ENCODE measurements around the gene MYO16.

Gene MYO16

DNA sequence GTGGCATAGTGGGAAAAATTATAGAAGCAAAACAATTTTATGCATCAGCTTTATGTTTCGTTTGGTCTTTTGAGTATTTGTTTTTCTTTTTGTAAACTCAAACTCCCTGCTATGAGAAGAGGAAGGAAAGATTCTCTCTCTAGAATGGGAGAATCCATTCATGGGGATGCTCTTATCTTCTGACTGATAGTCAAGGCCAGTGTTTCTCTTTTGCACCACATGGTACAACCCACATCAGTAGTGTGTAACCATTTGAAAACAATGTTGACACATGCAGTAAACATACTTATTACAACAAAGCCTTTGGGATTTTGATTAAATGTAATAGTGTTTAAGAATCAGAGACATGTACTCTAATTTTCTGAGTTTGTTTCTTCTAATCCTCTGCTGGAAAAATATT, 490.5 kb downstream of the MYO16 start:
- TF ChIP-seq, protein P1, sequence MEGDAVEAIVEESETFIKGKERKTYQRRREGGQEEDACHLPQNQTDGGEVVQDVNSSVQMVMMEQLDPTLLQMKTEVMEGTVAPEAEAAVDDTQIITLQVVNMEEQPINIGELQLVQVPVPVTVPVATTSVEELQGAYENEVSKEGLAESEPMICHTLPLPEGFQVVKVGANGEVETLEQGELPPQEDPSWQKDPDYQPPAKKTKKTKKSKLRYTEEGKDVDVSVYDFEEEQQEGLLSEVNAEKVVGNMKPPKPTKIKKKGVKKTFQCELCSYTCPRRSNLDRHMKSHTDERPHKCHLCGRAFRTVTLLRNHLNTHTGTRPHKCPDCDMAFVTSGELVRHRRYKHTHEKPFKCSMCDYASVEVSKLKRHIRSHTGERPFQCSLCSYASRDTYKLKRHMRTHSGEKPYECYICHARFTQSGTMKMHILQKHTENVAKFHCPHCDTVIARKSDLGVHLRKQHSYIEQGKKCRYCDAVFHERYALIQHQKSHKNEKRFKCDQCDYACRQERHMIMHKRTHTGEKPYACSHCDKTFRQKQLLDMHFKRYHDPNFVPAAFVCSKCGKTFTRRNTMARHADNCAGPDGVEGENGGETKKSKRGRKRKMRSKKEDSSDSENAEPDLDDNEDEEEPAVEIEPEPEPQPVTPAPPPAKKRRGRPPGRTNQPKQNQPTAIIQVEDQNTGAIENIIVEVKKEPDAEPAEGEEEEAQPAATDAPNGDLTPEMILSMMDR (IDR thresholded peaks at IDR 0.05; ENCODE audit: low read length, missing control alignments): no peak
- H3K4me3 ChIP-seq (replicated peaks; ENCODE audit: low read depth, low read length): no peak overlapping the region
- no peak for DNase-seq (ENCODE audit: low read depth)

DNA sequence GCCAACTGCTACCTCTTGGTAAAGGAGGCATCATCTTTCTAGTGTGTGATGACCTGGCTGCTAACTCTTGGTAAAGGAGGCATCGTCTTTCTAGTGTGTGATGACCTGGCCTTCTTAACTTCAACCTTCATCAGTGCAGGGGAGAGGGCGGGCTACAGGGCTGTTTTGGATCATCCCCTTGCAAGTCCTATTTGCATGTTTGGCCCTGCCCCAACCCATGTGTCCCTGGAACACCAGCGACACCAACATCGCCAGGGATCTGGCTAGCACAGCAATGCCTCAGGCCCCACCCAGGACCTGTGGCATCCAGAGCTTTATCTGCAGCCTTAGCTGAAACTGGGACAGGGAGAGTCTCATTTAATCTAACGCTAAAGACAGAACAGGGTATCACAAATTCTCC, 492.4 kb downstream of the MYO16 start:
- TF ChIP-seq, protein P1 (IDR thresholded peaks at IDR 0.05; ENCODE audit: low read length, missing control alignments): no peak
- no peak for DNase-seq (ENCODE audit: low read depth)
- H3K4me3 ChIP-seq (replicated peaks; ENCODE audit: low read depth, low read length): no peak overlapping the region

DNA sequence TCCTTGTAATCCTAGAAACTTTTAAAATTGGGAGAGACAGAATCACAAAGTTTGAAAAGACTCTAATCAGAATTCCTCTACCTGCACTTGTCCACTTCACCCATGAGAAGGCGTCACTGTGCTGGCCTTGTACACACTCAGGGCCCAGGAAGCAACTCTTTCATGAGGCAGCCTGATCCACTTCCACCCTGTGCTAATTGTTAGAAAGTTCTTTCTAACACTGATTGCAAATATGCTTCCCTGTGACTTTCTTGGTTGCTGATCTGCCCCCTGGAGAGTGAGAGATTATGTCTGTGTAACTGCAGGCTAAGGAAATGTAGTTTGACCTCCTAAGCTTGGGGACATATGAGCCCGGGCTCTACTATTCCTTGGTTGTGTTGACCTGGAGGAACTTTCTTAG, 494.6 kb downstream of the MYO16 start:
- DNase-seq (ENCODE audit: low read depth): no peak
- TF ChIP-seq, protein P1 (IDR thresholded peaks at IDR 0.05; ENCODE audit: low read length, missing control alignments): no peak

DNA sequence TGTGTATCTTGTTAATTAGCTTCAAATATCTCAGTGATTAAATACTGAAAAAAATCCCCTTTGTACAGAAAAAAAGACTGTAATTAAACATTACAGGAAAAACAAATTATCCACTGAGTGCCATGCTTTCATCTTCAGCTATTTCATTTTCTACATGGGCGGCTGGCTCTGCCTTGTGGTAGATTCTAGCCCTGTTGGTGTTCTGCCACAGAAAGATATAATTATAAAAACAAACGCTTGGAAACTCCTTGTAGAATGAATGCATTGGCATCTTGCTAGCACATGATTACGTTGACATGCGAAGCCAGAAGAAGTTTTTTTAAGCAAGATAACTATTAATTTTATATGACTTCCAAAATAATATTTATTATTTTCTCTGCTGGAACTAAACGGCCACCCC, 496.8 kb downstream of the MYO16 start:
- TF ChIP-seq, protein P1 (IDR thresholded peaks at IDR 0.05; ENCODE audit: low read length, missing control alignments): no peak
- no peak for DNase-seq (ENCODE audit: low read depth)
- H3K4me3 ChIP-seq (replicated peaks; ENCODE audit: low read depth, low read length): no peak overlapping the region

More for the DNA sequence above, 494.6 kb downstream of the MYO16 start:
- H3K4me3 ChIP-seq (replicated peaks; ENCODE audit: low read depth, low read length): no peak overlapping the region

DNA sequence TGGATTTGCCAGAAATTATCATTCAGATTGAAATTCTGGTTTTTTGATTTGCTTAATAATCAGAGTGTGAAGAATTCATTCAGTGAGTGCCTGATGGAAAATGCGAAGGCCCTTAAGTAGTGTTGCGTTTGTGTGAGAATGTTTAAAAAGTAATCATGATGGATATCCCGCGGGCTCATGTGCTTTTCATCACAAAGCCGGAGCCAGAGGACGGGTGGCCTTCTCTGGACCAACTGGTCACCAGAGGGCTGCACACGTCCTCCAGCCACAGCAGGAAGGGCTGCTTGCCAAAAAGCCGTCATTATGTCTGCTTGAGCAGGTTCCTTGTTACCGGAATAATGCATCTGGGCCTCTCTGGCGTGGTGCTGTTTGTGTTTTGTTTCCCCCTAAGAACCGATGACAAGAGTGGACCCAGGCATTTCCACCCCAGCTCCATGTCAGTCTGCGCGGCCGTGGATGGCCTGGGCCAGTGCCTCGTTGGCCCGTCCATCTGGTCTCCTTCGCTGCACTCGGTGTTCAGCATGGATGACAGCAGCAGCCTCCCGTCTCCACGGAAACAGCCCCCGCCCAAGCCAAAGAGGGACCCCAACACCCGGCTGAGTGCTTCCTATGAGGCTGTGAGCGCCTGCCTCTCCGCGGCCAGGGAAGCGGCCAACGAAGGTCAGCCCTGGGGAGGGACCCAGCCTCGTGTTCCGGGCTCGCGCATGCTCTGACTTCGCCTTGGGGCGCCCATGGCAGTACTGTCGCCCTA, 497.7 kb downstream of the MYO16 start:
- no peak overlapping the region for H3K4me3 ChIP-seq (replicated peaks; ENCODE audit: low read depth, low read length)
- DNase-seq (ENCODE audit: low read depth): no peak
- TF ChIP-seq, protein P1 (IDR thresholded peaks at IDR 0.05; ENCODE audit: low read length, missing control alignments): no peak

DNA sequence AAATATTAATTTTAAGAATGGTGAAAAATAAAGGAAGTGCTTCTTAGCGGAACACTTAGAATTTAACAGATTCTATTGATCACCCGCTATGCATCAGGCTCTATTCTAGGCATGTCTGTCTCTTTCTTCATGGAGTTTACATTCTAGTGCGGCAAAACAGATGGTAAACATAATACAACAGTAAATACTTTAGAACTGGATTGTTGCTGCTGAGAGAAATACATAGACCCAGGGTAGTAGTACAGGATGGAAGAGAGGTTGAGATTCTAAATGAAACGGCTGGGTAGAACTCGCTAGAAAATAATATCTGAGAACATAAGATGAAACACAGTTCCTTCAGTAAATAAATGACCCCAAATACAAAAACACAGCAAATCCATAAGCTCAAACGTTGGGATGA, 498.7 kb downstream of the MYO16 start:
- DNase-seq (ENCODE audit: low read depth): no peak
- TF ChIP-seq, protein P1 (IDR thresholded peaks at IDR 0.05; ENCODE audit: low read length, missing control alignments): no peak

More for the DNA sequence above, 498.7 kb downstream of the MYO16 start:
- H3K4me3 ChIP-seq (replicated peaks; ENCODE audit: low read depth, low read length): no peak overlapping the region

Measured in fibroblast of pulmonary artery (primary cell).